Suprapubic skin (tissue), 3 donors: ENCODE measurements around the gene ERI3.

Source experiments
- EP300 ChIP-seq: sonication (generic); formaldehyde crosslinking; IDR thresholded peaks from one replicate; pipeline ENCODE4 v1.6.1; 2017; ENCODE audit warnings: antibody characterized with exemption
- POLR2A ChIP-seq, 2 donors: fragments of 450-650 bp; IDR thresholded peaks; one replicate each; pipeline ENCODE4 v1.6.1; 2017; ENCODE audit warnings: antibody characterized with exemption in 2 of 2, mild to moderate bottlenecking in 2 of 2, moderate library complexity in 2 of 2
- TF ChIP-seq, protein P1 (sequence below), 2 donors: fragments of 200-600 bp in 1 of 2; fragments of 450-650 bp in 1 of 2; sonication (generic) in 1 of 2; IDR thresholded peaks; one replicate each; pipeline ENCODE4 v1.5.1; 2016 to 2019; ENCODE audit warnings: antibody characterized with exemption in 2 of 2, mild to moderate bottlenecking in 1 of 2, moderate library complexity in 1 of 2

DNA sequence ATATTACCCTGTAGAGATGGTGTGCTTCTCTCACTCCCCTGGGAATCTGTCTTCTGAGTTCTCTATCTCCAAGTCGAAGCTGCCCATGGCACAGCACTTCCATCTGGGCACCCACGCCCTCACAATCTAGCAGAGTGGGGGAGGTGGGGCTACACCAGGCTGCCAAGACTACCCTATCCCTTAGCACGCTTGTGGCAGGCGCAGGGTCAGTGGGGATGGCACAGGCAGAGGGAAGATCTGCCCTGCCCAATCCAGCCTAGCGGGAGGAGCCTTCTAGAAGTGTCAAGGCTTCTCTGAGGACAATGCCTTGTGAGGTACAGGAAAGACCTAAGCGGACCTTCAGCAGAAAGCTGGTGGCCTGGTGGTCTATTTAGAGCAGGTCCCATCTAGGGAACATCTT, 92.6 kb downstream of the ERI3 start:
- TF ChIP-seq, protein P1, sequence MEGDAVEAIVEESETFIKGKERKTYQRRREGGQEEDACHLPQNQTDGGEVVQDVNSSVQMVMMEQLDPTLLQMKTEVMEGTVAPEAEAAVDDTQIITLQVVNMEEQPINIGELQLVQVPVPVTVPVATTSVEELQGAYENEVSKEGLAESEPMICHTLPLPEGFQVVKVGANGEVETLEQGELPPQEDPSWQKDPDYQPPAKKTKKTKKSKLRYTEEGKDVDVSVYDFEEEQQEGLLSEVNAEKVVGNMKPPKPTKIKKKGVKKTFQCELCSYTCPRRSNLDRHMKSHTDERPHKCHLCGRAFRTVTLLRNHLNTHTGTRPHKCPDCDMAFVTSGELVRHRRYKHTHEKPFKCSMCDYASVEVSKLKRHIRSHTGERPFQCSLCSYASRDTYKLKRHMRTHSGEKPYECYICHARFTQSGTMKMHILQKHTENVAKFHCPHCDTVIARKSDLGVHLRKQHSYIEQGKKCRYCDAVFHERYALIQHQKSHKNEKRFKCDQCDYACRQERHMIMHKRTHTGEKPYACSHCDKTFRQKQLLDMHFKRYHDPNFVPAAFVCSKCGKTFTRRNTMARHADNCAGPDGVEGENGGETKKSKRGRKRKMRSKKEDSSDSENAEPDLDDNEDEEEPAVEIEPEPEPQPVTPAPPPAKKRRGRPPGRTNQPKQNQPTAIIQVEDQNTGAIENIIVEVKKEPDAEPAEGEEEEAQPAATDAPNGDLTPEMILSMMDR (IDR thresholded peaks at IDR 0.05) = no peak
- TF ChIP-seq POLR2A (IDR thresholded peaks at IDR 0.05) = no peak
- TF ChIP-seq EP300 = no peak
